Stimulated activated CD8-positive, alpha-beta memory T cell treated with anti-CD3 and anti-CD28 coated beads, Interleukin-4, amount 100 ng/mL, for 24 hours (primary cell): Measurements from ENCODE around the gene MRPS10.
A peak's percentile ranks its signal among the peaks of the same experiment; 100 is the strongest.

Source experiments
- DNase-seq: peaks from one replicate; pipeline ENCODE4 v3.0.0-alpha.2; 2020; ENCODE audit warnings: low read depth

The MRPS10 gene

DNA sequence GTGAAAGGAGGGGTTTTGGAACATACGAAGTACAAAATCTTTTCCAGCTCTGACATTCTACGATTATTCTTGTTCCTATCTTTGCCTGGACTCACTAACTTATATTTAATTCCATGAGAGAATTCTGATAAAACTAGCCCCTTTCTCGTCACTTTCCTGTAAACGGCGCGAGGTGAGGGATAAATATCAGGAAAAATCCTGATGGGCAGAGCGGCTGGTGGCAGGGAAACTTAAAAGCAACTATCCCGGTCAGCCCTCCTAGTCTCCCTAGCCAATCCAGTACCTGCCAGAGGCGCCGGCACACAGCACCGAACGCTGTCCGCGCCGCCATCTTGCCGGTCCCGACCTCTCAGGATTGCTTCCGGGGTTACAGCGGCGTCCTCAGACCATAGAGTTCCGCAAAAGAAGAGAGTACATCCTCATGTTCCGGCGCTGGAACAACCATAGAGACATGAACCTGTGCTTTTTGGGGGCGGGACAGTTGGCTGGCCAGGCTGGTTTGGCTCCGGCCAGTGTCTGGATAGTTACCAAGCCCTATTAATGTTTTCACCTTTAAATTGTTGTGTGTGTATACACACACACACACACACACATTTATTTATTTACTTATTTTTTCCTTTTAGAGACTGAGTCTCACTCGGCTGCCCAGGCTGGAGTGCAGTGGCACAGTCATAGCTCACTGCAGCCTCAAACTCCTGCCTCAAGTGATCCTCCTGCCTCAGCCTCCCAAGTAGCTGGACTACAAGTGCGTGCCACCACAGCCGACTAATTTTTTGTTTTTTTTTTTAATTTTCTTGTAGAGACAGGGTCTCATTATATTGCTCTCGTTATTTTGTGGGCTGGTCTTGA is at the start of gene MRPS10:
Gene MRPS10, minus strand, starts transcription at position 343 of the 849 bp plus-strand sequence. Its CDS starts 12 bp downstream, at position 331.
- DNase-seq, result peak; percentile 81

GRCh38 chr6:42266538-42266937 is 48.9 kb upstream of the MRPS10 start:
- no peak for DNase-seq

DNA sequence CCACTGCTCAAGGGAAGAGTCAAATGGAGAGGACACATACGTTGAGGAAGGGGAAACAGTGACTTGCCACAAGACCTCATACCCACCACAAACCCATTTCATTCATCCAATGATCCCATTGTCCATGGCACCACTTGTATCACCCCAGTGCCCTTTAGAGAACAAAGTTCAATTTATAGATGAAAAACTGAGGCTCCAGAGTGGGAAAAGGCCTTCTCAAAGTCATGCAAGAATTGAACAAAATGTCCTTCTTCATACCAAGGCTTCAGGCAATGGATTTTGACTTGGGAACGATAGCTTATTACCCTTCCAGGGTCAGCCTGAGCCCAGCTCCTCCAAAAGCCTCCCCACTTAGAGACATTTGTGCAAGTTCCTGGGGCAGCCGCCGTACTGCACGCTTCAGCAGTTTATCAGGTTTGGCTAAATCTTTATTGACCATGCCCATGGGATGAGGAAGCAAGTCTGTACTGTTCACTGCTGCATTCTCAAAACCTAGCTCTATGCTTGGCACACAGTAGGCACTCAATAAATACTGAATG is 47.3 kb upstream of the MRPS10 start:
- no peak for DNase-seq

- DNase-seq, result no peak
Measured at GRCh38 chr6:42264162-42264851, 46.6 kb upstream of the MRPS10 start.

DNA sequence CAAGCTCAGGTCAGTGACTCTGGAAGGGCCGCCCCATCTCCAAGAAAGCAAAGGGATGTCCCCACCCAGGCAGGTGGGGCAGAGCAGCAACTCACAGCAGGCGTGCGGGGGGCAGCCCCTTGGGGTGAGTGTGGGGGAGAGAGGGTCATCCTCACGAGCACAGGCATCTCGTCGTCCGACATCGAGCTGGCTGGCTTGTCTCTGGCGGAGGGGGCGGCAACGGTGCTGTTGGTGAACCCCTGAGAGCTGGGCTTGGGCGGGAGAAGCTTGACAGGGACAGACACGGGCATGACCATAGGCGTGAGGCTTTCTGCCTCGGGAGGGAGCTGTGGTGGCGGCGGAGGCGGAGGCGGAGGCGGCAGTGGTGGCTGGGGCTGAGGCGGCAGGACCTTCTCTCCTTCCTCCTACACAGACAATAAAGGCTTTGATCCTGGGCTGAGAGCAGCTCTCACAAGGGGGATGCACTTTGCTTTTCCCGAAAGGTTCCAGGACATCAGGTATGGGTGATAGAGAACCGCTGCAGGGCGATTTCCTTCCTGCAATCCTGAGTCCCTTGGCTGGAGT is 45.6 kb upstream of the MRPS10 start:
- DNase-seq, result no peak

DNA sequence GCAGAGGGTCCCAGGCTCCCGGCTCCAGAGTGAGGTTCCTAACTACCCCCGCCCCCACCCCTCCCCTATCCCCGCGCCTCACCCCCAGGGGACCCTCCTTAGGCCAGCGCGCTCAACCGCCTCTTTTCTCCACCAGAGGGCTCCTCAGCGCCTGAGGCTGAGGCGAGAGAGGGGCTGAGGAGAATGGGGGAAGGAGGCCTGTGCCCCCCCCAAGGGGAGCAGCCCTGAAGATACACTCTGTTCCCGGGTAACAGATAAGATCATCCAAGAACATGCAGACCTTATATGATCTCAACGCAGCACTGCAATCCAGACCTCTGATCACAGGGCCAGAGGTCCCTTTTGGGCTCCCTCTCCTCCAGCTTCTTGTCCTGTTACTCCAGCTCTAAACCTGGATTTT is 43.3 kb upstream of the MRPS10 start:
- peak; percentile 19 for DNase-seq

DNA sequence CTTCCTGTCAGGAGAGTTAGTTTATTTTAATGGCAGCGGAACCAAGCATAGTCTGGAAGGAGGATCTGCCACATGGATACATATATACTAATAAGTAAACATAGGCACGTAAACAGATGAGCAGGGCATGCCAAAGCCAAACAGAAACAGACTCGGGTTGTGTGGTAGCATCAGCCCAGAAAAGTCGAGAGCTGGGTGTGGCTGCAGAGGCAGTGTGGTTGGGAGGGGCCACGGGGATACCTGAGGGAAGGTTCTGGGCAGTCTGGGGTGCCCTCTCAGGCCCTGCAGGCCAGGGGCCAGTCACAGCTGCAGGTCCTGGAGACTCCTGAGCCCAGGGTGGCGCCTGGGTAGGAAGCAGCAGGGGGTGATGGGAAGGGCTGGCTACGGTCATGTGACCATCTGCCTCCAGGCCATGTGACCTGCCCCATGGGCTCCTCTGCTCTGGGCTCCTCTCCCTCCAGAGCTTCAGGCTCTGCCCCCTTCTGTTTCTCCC is 42.8 kb upstream of the MRPS10 start:
- DNase-seq, result no peak

- no peak for DNase-seq
Measured at GRCh38 chr6:42259841-42260395, 42.3 kb upstream of the MRPS10 start.

GRCh38 chr6:42259286-42259685 is 41.6 kb upstream of the MRPS10 start:
- no peak for DNase-seq

DNA sequence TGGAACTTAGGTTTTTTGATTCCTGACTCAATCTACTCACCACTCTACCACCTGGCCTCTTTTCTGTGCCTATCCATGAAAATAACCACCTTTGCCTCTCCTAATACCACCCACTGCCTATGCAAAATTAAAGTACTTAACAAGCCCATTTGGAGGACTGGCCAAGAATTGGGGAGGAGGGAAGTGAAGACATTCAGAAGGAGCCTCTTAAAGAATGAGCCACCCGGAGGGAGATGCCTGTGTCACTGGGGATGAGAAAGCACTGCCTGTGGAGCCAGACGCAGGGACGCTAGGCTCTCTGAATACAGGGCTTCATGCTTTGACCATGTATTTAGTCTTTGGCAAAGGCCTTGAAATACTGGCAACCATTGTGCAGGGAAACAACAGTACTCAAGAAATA is 40.0 kb upstream of the MRPS10 start:
- DNase-seq, result no peak

DNA sequence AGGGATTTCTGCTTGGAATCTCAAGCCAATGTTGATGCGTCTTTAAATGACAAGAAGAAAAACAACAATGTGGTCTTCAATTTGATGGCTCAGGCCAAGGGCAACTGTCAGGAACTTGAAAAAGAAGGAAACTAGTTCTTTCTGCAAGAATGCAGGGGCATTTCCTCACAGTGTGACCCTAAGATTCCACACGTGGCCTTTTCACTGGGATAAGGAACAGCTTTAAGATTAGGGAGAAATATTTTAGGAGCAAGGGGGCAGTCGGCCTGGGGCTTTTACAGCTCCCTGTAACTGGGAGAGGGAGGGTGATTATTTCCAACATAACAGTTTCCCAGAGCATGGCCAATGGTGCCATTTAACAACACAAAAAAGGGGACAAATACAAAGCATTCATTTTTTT is 39.4 kb upstream of the MRPS10 start:
- no peak for DNase-seq

GRCh38 chr6:42255050-42255449 is 37.4 kb upstream of the MRPS10 start:
- DNase-seq, result no peak

GRCh38 chr6:42254505-42254904 is 36.8 kb upstream of the MRPS10 start:
- DNase-seq, result no peak

DNA sequence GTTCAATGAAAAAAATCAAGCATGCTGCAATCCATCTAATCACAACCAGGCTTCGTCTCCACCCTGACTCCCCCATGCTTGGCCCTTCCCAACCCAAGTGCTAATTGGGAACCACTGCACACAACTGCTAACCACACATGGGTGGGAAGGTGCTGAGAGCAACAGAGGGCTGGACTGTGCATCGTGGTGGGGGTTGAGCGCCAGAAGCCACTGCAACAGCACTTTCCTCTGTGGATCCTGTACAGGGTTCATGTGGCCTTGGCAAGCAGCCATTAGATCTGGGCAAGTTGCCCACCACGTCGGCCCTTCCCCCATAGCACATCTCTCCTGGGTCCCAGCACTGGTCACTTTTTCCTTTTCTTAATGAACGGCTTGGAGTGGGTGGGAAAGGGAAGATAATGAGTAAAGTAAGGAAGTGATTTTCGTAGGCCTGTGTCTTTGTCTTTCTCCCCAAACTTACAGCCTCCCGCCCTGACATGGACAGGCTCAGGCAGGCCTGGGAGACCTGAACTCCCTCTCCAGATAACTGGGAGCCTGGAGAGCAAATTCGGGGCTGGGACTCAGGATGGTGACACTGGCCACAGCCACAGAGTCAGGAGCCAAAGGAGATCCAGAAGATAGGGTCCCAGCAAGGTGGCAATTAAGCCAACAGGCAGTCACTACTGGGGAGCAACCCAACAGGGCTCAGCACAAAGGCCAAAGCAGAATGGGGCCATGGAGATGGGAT is 34.4 kb upstream of the MRPS10 start:
- DNase-seq, result no peak

DNA sequence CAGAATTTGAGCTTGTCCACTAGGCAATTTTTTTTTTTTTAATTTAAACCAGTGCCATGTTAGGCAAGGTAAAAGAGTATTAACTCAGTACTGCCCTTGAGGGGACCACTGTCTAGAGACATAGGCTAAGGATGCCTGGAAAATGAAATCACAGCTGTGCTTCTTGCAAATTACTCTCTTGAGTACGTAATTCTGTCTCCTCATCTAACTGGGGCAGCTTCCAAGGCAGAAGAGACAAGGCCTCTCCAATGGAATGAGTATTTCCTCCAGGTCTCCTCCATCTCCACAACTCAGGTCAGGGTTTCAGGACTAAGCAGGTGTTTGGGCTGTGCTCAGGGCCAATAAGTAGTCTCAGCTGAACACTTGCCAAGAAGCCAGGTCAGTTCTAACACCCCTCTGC is 33.8 kb upstream of the MRPS10 start:
- DNase-seq, result no peak

DNA sequence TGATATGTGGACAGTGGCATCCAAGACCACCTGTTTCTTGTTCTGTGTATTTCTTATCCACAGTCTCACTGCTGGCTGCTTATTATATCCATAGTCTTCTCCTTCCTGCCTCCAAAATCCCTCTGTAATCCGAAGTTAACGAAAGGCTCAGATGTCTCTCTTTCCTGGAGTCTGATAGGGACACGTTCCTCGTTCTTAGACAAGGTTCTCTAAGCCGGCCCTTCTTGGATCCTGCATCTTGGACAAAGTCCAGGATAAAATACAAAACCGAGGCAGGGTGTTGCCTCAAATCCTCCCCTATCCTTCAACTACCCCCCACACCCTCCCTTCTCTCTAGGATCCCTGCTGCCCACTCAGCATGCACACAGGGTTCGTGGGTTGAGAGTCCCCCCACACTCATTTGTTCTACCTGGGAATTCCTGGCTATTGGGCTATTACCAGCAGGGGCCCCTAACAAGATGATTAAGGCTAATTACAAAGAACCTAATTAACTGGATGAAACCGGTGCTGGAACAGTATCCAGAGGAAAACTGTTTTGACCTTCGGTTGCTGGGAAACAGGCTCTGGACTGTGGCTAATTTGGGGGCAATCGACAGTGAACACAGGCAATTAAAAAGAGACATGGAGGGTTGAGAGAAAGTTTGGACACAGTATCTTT is 32.7 kb upstream of the MRPS10 start:
- DNase-seq, result no peak

DNA sequence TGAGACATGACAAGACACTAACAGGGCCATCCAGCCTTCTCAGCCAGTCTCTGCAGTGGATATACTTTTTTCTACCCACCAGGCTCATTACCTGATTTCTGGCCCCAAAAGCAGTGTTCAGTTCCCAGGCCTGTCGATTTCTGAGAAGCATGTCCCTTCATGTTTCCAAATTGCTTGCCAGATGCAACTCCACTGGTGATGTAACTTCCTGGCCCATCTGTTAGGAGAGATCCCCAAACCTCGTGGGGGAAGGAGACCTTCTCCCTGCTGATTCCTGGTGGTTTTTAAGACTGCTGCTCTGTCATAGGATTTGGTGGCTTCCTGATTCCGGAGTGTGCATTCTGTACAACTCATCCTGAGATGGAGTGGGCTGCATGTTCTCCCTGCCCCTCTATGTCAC is 31.6 kb upstream of the MRPS10 start:
- DNase-seq, result no peak

GRCh38 chr6:42243046-42243445 is 25.4 kb upstream of the MRPS10 start:
- no peak for DNase-seq

DNA sequence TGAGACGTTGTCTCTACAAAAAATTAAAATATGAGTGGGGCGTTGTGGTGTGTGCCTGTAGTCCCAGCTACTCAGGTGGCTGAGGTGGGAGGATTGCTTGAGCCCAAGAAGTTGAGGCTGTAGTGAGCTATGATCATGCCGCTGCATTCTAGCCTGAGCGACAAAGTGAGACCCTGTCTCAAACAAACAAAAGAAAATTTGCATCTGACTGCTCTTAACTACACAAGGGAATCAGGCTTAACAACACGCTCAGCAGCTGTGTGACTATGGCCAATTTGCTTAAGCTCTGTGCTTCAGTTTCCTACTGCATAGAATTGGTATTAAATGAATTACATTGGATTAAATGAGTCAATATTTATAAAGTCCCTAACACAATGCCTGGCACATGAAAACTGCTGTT is 24.3 kb upstream of the MRPS10 start:
- DNase-seq, result no peak

- no peak for DNase-seq
Measured at GRCh38 chr6:42239736-42240375, 22.2 kb upstream of the MRPS10 start.

GRCh38 chr6:42239333-42239732 is 21.7 kb upstream of the MRPS10 start:
- no peak for DNase-seq
